ENCODE measurements around the gene PRMT2. TPM values are rescaled to one million over a fixed set of nuclear protein-coding genes. Genes with fewer than 3 reads are reported as not detected.

Gene PRMT2
- total and polyA plus RNA-seq, 2 experiments from 2014 or later: 51.9 to 56.9 TPM

DNA sequence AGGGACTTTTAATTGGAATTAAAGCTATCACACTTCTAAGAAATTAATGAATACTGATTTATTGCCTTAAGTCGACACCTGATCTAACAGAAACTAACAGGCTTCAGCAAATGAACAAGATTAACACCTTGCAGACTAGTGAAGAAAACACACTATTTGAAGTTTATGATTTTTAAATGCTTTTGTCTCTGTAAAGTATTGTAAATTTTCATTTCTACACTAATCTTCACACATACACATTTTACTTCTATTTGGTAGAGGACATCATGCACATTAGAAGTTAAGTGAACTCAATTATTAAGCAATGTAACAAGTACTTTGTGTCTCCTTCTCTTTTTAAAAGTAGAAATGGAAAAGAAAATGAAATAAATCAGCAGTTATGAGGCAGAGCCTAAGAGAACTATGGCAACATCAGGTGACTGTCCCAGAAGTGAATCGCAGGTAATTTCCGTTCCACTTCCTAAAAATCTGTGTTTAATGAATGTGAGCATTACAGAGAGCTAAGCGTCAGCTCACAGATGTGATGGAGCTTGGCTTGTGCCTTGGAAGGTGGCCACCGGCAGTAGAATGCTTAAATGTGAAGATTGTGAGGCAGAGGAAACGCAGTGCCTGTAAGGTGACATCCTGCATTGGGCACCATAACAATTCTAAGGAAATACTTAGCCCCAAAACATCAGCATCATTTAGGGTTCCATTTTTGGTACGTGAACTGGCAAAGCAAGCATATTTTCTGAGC is 1.2 kb downstream of the PRMT2 start:
- Histone ChIP-seq H2AFZ (no peak overlapping the region), H3F3A (replicated peaks; ENCODE audit: low read depth) (no peaks in the 10 kb centered on the region), H3K27me3 (ENCODE audit: insufficient read depth) (no peaks in the 10 kb centered on the region), H3K4me3 (peak overlapping the region; percentile 78), H3K4me2 (peak overlapping the region; percentile 79), H3K79me2 (replicated peaks; ENCODE audit: insufficient read depth) (peaks cover 47% of the 10 kb centered on the region), H4K20me1 (replicated peaks; ENCODE audit: insufficient read depth) (peaks cover 6% of the 10 kb centered on the region), H3K4me1 (ENCODE audit: insufficient read depth) (peaks cover 27% of the 10 kb centered on the region), H3K36me3 (ENCODE audit: insufficient read depth) (no peaks in the 10 kb centered on the region; the same call in 1 of the 2 replicates), H3K9me2 (ENCODE audit: insufficient read depth) (no peaks in the 10 kb centered on the region), H3K27ac (ENCODE audit: low read depth) (no peak overlapping the region)
- Mint-ChIP-seq H3K4me3 (peak overlapping the region; percentile 93), H3K4me1 (peaks cover 25% of the 10 kb centered on the region), H3K27me3 (ENCODE audit: insufficient read depth, low read depth, poor library complexity) (peaks cover 10% of the 10 kb centered on the region), H3K27ac (no peak overlapping the region), H3K36me3 (ENCODE audit: low read depth) (peaks cover 23% of the 10 kb centered on the region), H3K9me3 (no peaks in the 10 kb centered on the region)
- TF ChIP-seq EZH2phosphoT487 (IDR thresholded peaks at IDR 0.05; ENCODE audit: unreplicated experiment) (no peak), POLR2AphosphoS5 (IDR thresholded peaks at IDR 0.05; ENCODE audit: low read depth) (no peak), ZNF114 (CRISPR knock-in tag; IDR thresholded peaks at IDR 0.05) (no peak), STAT1 (IDR thresholded peaks at IDR 0.05; ENCODE audit: unreplicated experiment) (no peak), ZNF331 (CRISPR knock-in tag; IDR thresholded peaks at IDR 0.05; ENCODE audit: low read depth) (no peak), JUNB (IDR thresholded peaks at IDR 0.05; ENCODE audit: unreplicated experiment) (no peak), ZNF462 (CRISPR knock-in tag; IDR thresholded peaks at IDR 0.05) (no peak), CREB1 (CRISPR knock-in tag; IDR thresholded peaks at IDR 0.05; ENCODE audit: low read depth) (no peak), CTCF (conservative IDR thresholded peaks at IDR 0.05; ENCODE audit: low read depth in 2 of 2) (no peak), NANOG (IDR thresholded peaks at IDR 0.05; ENCODE audit: borderline replicate concordance) (no peak), EZH2 (IDR thresholded peaks at IDR 0.05; ENCODE audit: low read depth, unreplicated experiment) (no peak)
- TF ChIP-seq, protein P1, sequence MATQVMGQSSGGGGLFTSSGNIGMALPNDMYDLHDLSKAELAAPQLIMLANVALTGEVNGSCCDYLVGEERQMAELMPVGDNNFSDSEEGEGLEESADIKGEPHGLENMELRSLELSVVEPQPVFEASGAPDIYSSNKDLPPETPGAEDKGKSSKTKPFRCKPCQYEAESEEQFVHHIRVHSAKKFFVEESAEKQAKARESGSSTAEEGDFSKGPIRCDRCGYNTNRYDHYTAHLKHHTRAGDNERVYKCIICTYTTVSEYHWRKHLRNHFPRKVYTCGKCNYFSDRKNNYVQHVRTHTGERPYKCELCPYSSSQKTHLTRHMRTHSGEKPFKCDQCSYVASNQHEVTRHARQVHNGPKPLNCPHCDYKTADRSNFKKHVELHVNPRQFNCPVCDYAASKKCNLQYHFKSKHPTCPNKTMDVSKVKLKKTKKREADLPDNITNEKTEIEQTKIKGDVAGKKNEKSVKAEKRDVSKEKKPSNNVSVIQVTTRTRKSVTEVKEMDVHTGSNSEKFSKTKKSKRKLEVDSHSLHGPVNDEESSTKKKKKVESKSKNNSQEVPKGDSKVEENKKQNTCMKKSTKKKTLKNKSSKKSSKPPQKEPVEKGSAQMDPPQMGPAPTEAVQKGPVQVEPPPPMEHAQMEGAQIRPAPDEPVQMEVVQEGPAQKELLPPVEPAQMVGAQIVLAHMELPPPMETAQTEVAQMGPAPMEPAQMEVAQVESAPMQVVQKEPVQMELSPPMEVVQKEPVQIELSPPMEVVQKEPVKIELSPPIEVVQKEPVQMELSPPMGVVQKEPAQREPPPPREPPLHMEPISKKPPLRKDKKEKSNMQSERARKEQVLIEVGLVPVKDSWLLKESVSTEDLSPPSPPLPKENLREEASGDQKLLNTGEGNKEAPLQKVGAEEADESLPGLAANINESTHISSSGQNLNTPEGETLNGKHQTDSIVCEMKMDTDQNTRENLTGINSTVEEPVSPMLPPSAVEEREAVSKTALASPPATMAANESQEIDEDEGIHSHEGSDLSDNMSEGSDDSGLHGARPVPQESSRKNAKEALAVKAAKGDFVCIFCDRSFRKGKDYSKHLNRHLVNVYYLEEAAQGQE (IDR thresholded peaks at IDR 0.05; ENCODE audit: unreplicated experiment): no peak
- TF ChIP-seq, protein P2, sequence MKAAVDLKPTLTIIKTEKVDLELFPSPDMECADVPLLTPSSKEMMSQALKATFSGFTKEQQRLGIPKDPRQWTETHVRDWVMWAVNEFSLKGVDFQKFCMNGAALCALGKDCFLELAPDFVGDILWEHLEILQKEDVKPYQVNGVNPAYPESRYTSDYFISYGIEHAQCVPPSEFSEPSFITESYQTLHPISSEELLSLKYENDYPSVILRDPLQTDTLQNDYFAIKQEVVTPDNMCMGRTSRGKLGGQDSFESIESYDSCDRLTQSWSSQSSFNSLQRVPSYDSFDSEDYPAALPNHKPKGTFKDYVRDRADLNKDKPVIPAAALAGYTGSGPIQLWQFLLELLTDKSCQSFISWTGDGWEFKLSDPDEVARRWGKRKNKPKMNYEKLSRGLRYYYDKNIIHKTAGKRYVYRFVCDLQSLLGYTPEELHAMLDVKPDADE (IDR thresholded peaks at IDR 0.05): no peak
- DNase-seq (ENCODE audit: low spot score) (no peak), ATAC-seq (no peak)

Data from GM23338 (cell line).